Measurements from ENCODE around the gene S1PR3. TPM values are rescaled to one million over a fixed set of nuclear protein-coding genes. Genes with fewer than 3 reads are reported as not detected.

Gene S1PR3
- polyA plus RNA-seq, 3 donors, result 55.3 to 59.8 (median 59.2) TPM

Other genes starting within 250 kb of the S1PR3 start
- 1 to 10 TPM; 2.2 to 2.7 (median 2.5) TPM for gene SHC3, start 187.3 kb downstream of the S1PR3 start, polyA plus RNA-seq (ENCODE audit: insufficient read length in 3 of 3)